Stimulated activated naive B cell treated with anti-CD40 and anti-IgM and Interleukin-4, amounts not matched to agents 10 μg/mL and 1 μg/mL and 100 μg/mL, for 72 hours (primary cell): ENCODE data around the gene COPS7B.
"Not testable (repeated sequence)": the region's sequence is repeated elsewhere in the genome, so short reads cannot be mapped to it uniquely, and the experiment has no call there.

Source experiments
- ATAC-seq, 2 donors: fragments of 150-1000 bp; cut with Tn5 transposase; replicated peaks; 2 replicates each; pipeline ENCODE4 v1.10.0; 2021; ENCODE audit warnings: moderate library complexity in 1 of 2
- DNase-seq: peaks from one replicate; pipeline ENCODE4 v3.0.0; 2021
- H3K27ac Mint-ChIP-seq: one replicate; pipeline ENCODE4 v1.8.0; 2022; ENCODE audit warnings: mild to moderate bottlenecking, mixed read lengths
- H3K27me3 Mint-ChIP-seq, 2 donors: one replicate each; pipeline ENCODE4 v1.8.0; 2022; ENCODE audit warnings: mixed read lengths in 2 of 2
- H3K36me3 Mint-ChIP-seq, 2 donors: one replicate each; pipeline ENCODE4 v1.8.0; 2022; ENCODE audit warnings: mixed read lengths in 2 of 2, mild to moderate bottlenecking in 1 of 2
- H3K4me1 Mint-ChIP-seq, 2 donors: one replicate each; pipeline ENCODE4 v1.8.0; 2022; ENCODE audit warnings: mixed read lengths in 2 of 2, mild to moderate bottlenecking in 1 of 2
- H3K4me3 Mint-ChIP-seq, 2 donors: one replicate each; pipeline ENCODE4 v1.8.0; 2022; ENCODE audit warnings: mild to moderate bottlenecking in 2 of 2, mixed read lengths in 2 of 2, moderate library complexity in 1 of 2
- H3K9me3 Mint-ChIP-seq, 2 donors: one replicate each; pipeline ENCODE4 v1.8.0; 2022; ENCODE audit warnings: mixed read lengths in 2 of 2, mild to moderate bottlenecking in 1 of 2

The COPS7B gene

DNA sequence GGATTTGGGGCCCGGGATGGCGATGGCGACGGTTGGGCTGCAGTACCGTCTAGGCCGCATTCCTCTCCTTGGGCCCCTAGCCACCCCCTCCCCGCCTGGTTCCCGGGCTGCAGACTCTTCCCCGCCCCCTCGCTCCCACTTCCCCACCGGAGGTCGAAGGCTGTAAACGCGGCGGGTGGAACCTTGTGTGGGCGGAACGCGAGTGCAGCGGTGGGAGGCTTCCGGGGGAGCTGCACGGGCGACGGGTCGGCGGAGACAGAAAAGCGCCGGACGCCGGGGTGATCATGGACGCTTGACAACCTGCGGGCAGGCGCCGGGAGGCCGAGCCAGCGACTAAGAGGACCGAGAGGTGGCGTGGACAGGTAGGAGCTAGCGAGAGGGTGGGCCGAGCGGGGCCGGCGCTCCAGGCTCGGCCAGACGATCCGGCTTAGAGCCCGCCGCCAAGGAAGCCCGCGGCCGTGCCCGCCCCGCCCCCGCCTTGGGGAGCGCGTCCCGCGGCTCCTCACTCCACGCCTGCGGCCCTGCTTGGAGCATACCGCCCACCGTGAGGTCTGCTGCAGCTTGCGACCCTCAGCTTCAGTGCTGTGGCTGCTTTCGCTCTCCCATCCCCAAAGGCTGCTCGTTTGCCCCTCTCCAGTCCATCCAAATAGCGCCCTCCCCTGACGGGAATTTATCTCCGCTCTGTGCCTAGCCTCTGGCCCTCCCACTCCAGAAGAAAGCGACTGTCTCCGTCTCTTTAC lies at the start of gene COPS7B:
Gene COPS7B (plus strand): TSS at position 269 of the 740 bp plus-strand sequence. CDS start 2,126 bp downstream, outside the sequence.
- Mint-ChIP-seq H3K4me1 (peaks cover 41 to 73% of the 10 kb centered on the region in 2 donors), H3K36me3 (peaks cover 5 to 12% of the 10 kb centered on the region in 2 donors), H3K27me3 (no peaks in the 10 kb centered on the region), H3K9me3 (no peaks in the 10 kb centered on the region), H3K4me3 (peak within 1 kb of the TSS; percentile 93 to 97), H3K27ac (peak within 1 kb of the TSS; percentile 96)
- ATAC-seq (peak; percentile 62 to 70), DNase-seq (peak; percentile 83)

DNA sequence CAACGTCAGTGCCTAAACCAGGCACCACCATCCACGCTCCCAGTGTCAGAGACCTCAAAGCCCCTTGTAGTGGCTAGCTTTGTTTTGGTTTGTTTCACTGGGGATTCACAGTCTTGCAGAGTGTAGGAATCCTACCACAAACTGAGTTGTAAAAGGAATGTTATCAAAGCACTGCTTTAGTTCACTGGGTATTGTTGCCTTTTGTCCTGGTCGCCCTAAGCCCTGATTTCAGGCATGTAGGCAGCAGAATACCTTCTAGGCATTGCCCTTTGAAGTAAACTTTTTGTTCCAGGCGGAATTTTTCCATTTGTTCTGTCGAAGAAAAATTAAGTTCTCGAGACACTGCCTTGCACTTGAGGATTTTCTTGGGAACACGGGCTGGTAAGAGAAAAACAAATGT lies 48.5 kb upstream of the COPS7B start:
- Mint-ChIP-seq H3K4me3 (no peak overlapping the region), H3K27ac (no peak overlapping the region), H3K9me3 (no peaks in the 10 kb centered on the region), H3K36me3 (peaks cover 11 to 34% of the 10 kb centered on the region in 2 donors), H3K27me3 (no peaks in the 10 kb centered on the region), H3K4me1 (no peaks in the 10 kb centered on the region)
- ATAC-seq (no peak), DNase-seq (no peak)

DNA sequence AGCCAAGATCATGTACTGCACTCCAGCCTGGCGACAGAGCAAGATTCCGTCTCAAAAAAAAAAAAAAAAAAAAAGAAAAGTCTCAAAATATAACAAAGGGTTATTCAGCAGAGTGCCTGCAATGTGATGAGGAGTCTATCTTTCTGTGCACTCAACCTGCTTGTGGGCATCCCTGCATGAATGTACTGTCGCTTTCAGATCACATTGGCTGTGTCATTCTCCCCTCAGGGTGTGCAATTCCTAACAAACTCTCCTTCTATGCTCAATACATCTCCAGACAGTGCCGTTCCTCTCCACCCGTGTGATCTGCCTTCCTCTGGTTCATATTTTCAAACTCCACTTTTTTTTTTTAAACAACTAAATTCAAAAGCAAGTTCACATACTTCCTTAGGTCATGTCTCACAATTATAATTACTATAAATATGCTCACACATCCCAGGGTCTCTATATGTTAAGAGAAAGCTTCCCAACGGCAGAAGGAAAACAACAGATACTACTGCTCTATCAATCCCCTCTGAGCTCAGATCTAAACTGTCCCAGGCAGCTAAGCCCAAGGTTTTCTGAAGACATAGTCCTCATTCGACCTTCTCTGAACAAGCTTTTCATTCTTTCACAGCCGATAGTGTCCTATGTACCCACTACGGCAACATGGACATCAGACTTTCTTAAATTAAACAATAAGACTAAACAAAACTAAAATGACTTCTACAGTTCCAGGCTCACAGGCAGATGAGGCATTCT lies 42.7 kb upstream of the COPS7B start:
- no peak for ATAC-seq
- Mint-ChIP-seq H3K4me3 (no peak overlapping the region), H3K4me1 (peaks cover 2 to 3% of the 10 kb centered on the region in 2 donors), H3K27me3 (no peaks in the 10 kb centered on the region), H3K9me3 (no peaks in the 10 kb centered on the region), H3K36me3 (peaks cover 2 to 14% of the 10 kb centered on the region in 2 donors), H3K27ac (no peak overlapping the region)
- DNase-seq, result no peak

DNA sequence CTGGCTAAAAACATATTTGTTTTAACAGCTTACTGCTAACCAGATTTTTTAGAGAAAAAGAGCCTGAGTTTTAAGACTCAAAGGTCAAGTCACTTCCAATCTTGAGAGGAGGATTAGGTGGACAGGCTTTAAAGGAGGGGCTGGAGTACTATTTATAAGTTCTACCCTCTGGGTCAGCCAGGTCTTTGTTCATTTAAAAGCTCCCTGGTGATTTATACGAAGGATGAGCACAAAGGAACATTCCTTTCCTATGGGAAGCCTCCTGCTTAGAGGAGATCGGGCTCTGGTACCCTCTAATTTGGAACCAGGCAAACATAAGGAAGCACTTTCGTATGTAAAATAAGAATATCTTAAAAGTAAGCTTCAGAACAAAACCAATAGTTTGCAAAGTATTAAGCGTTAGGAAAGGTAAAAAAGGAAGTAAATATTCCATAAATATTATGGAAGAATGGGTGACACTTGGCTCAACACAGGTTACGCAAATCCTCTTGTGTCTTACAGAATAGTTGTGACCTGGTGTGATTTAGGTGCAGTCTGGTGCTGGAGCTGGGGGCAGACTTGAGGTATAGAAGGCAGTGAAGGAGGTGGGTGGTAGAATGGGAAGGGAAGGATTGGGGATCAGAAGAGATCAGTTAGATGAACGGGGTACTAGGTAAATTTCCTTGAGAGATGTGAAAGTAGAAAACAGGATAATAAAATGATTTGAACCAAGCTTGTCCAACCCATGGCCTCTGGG lies 40.8 kb upstream of the COPS7B start:
- Mint-ChIP-seq H3K36me3 (peaks cover 0 to 9% of the 10 kb centered on the region in 2 donors), H3K9me3 (no peaks in the 10 kb centered on the region)
- DNase-seq, result no peak

DNA sequence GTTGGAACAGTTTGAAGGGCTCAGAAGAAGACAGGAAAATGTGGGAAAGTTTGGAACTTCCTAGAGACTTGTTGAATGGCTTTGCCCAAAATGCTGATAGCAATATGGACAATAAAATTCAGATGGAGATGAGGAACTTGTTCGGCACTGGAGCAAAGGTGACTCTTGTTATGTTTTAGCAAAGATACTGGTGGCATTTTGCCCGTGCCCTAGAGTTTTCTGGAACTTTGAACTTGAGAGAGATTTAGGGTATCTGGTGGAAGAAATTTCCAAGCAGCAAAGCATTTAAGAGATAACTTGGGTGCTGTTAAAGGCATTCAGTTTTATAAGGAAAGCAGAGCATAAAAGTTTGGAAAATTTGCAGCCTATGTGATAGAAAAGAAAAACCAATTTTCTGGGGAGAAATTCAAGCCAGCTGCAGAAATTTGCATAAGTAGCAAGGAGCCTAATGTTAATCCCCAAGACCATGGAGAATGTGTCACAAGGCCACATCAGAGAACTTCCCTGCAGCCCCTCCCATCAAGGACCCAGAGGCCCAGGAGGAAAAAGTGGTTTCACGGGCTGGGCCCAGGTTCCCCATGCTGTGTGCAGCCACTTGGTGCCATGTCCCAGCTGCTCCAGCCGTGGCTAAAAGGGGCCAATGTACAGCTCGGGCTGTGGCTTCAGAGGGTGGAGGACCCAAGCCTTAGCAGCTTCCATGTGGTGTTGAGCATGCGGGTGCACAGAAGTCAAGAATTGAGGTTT lies 37.9 kb upstream of the COPS7B start:
- H3K9me3 Mint-ChIP-seq, ATAC-seq, H3K36me3 Mint-ChIP-seq, H3K27ac Mint-ChIP-seq, H3K4me3 Mint-ChIP-seq, DNase-seq, H3K27me3 Mint-ChIP-seq: not testable (repeated sequence)
- H3K4me1 Mint-ChIP-seq, result peaks cover 7 to 15% of the 10 kb centered on the region in 2 donors

More for the DNA sequence above, 40.8 kb upstream of the COPS7B start:
- Mint-ChIP-seq H3K4me3 (no peak overlapping the region), H3K27me3 (no peaks in the 10 kb centered on the region), H3K4me1 (peaks cover 7 to 15% of the 10 kb centered on the region in 2 donors), H3K27ac (no peak overlapping the region)
- no peak for ATAC-seq

DNA sequence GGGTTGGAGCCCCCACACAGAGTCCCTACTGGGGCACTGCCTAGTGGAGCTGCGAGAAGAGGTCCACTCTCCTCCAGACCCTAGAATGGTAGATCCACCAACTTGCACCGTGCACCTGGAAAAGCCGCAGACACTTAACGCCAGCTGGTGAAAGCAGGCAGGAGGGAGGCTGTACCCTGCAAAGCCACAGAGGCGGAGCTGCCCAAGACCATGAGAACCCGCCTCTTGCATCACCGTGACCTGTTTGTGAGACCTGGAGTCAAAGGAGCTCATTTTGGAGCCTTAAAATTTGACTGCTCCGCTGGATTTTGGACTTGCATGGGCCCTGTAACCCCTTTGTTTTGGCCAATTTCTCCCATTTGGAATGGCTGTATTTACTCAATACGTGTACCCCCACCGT lies 37.2 kb upstream of the COPS7B start:
- peaks cover 7 to 15% of the 10 kb centered on the region in 2 donors for H3K4me1 Mint-ChIP-seq
- not testable (repeated sequence) for H3K36me3 Mint-ChIP-seq, H3K27me3 Mint-ChIP-seq, ATAC-seq, H3K9me3 Mint-ChIP-seq, H3K27ac Mint-ChIP-seq, H3K4me3 Mint-ChIP-seq, DNase-seq

DNA sequence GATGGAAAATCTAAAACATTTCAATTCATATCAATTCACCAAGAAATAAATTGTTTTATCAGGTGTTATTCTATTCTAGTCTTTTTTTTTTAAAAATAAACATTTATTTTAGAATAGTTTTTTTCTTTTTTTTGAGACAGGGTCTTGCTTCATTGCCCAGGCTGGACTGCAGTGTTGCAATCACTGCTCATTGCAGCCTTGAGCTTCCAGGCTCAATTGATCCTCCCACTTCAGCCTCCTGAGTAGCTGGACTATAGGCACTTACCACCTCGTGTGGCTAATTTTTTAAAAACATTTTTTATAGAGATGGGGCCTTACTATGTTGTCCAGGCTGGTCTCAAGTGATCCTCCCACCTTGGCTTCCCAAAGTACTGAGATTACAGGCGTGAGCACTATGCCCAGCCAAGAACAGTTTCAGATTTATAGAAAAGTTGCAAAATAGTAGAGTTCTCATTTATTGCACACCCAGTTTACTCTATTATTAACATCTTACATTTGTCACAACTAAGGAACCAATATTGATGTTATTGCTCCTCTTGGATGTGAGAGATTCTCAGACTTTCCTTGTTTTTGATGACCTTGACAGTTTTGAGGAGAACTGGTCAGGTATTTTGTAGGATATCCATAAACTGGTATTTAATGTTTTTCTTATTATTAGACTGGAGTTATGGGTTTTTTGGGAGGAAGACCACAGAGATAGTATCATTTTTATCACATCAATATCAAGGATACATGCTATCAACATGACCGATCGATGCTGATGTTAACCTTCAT lies 35.0 kb upstream of the COPS7B start:
- DNase-seq, result no peak
- Mint-ChIP-seq H3K36me3 (peaks cover 2 to 7% of the 10 kb centered on the region in 2 donors), H3K4me1 (peaks cover 7 to 15% of the 10 kb centered on the region in 2 donors), H3K4me3 (no peak overlapping the region), H3K9me3 (no peaks in the 10 kb centered on the region), H3K27me3 (no peaks in the 10 kb centered on the region), H3K27ac (no peak overlapping the region)
- ATAC-seq, result no peak

DNA sequence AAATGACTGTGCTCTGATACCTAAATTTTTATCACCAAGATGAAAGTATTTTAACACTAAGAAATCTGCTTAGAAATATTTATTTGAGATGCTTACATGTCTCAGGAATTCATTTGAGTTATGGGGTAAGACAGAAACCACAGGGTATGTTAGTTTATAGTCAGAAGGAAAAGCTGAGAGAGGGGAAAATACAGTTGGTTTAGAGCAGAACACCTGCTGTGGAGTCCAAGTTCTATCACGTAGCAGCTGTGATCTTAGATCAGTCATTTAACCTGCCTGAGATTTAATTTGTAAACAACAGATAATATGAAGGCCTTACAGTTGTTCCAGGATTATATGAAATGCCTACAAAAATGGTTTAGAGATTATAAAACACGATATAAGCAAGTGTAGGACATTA lies 34.2 kb upstream of the COPS7B start:
- H3K4me1 Mint-ChIP-seq, result peaks cover 7 to 15% of the 10 kb centered on the region in 2 donors
- no peaks in the 10 kb centered on the region for H3K27me3 Mint-ChIP-seq
- no peak overlapping the region for H3K27ac Mint-ChIP-seq
- H3K4me3 Mint-ChIP-seq, result no peak overlapping the region
- H3K9me3 Mint-ChIP-seq, result no peaks in the 10 kb centered on the region
- H3K36me3 Mint-ChIP-seq, result peaks cover 2 to 7% of the 10 kb centered on the region in 2 donors
- no peak for ATAC-seq
- no peak for DNase-seq

DNA sequence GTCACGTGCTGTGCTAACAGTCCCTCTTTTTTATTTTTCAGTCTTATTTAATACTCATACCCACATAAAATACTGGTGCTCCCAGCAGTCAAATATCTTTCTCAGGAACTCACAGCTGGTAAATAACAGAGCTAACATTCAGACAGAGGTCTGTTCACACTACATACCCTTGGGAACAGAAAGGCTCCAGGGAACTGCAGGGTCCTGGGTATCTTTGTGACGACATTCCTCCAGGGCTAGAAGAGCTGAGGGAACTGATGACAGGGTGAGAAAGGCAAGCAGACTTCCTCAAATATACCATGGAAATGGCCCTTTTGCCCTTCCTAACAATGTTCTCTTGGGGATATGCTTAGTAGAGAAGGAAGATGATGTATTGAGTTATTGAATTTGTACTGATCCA lies 24.5 kb upstream of the COPS7B start:
- no peaks in the 10 kb centered on the region for H3K27me3 Mint-ChIP-seq
- no peaks in the 10 kb centered on the region for H3K36me3 Mint-ChIP-seq
- DNase-seq (no peak), ATAC-seq (no peak)
- H3K4me3 Mint-ChIP-seq, result no peak overlapping the region
- H3K9me3 Mint-ChIP-seq, result no peaks in the 10 kb centered on the region
- H3K4me1 Mint-ChIP-seq, result peaks cover 9 to 23% of the 10 kb centered on the region in 2 donors
- H3K27ac Mint-ChIP-seq, result no peak overlapping the region

DNA sequence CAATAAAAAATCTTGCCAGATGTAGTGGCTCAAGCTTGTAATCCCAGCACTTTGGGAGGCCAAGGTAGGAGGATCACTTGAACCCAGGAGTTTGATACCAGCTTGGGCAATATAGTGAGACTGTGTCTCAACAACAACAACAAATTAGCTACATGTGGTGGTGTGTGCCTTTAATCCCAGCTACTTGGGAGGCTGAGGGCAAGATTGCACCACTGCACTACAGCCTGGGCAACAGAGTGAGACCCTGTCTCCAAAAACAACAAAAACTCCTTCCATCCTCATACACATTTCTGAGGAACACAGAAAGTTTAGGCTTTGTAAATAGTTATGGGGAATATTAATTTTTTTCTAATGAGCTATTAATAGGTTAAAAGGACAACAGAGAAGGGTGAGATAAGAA lies 22.1 kb upstream of the COPS7B start:
- Mint-ChIP-seq H3K4me3 (no peak overlapping the region), H3K27me3 (no peaks in the 10 kb centered on the region), H3K4me1 (peaks cover 10 to 28% of the 10 kb centered on the region in 2 donors), H3K9me3 (no peaks in the 10 kb centered on the region), H3K27ac (no peak overlapping the region), H3K36me3 (peaks cover 0 to 2% of the 10 kb centered on the region in 2 donors)
- no peak for DNase-seq
- no peak for ATAC-seq

DNA sequence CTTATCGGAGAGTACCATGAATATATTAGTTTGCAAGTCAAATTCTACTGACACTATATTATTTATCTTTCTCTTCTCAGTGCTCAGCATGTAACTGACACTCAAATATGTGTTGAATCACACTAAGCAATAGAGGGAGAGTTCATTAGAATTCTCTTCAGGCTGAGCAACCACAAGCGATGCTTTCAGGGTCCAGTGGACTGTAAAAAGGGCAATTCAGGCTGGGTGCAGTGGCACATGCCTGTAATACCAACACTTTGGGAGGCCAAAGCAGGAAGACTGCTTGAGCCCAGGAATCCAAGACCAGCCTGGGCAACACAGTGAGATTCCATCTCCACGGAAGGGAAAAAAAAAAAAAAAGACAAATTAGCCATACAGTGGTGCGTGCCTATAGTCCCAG lies 21.5 kb upstream of the COPS7B start:
- H3K36me3 Mint-ChIP-seq, result peaks cover 0 to 2% of the 10 kb centered on the region in 2 donors
- peak in 1 of 2 donors; percentile 53 for ATAC-seq
- H3K4me1 Mint-ChIP-seq, result peaks cover 16 to 35% of the 10 kb centered on the region in 2 donors
- no peak overlapping the region for H3K27ac Mint-ChIP-seq
- no peak for DNase-seq
- H3K9me3 Mint-ChIP-seq, result no peaks in the 10 kb centered on the region
- H3K27me3 Mint-ChIP-seq, result no peaks in the 10 kb centered on the region
- no peak overlapping the region for H3K4me3 Mint-ChIP-seq

DNA sequence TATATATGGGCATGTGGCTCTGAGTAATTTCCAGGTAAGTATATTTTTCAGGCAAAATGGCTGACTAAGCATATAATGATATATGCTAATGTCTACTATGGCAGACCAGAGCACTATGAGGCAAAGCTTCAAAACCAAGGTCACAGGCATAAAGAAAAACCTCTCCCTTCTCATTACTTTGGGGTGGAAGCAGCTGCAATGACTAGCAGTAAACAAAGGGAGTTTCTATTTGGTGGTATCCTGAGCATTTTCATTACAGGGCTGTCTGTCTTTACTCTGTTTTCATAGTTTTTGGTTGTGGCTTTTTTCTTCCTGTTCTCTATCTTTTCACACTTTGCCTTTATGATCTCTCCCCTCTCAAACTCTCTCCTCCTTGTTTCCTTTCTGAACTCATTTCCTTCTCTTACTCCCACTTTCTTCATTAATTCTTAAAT lies 20.7 kb upstream of the COPS7B start:
- Mint-ChIP-seq H3K9me3 (no peaks in the 10 kb centered on the region), H3K36me3 (peaks cover 0 to 2% of the 10 kb centered on the region in 2 donors), H3K27ac (no peak overlapping the region), H3K4me3 (no peak overlapping the region), H3K27me3 (no peaks in the 10 kb centered on the region), H3K4me1 (peaks cover 16 to 35% of the 10 kb centered on the region in 2 donors)
- DNase-seq (no peak), ATAC-seq (peak in 1 of 2 donors; percentile 27)
